Adrenal gland (tissue), 5 donors: ENCODE data around the gene MRPL9.

Experiments
- CTCF ChIP-seq, 6 experiments: fragments of 450-650 bp in 4 of 6; fragments of 200-600 bp in 2 of 6; sonication (generic) in 1 of 6; IDR thresholded peaks; 1 replicate in 5 of 6; 2 replicates in 1 of 6; pipeline versions ENCODE4 v1.5.1 to v1.8.0; 2016 to 2021; ENCODE audit warnings: antibody characterized with exemption in 6 of 6, mild to moderate bottlenecking in 2 of 6, moderate library complexity in 1 of 6
- POLR2A ChIP-seq, 2 donors: fragments of 450-650 bp; IDR thresholded peaks; one replicate each; pipeline ENCODE4 v1.6.1; 2017; ENCODE audit warnings: antibody characterized with exemption in 2 of 2, mild to moderate bottlenecking in 2 of 2, moderate library complexity in 1 of 2
- donor health status: DM: no; HTN: no; CAD: no.

- no peak for TF ChIP-seq CTCF (IDR thresholded peaks at IDR 0.05)
- no peak for TF ChIP-seq POLR2A (IDR thresholded peaks at IDR 0.05)
Measured at GRCh38 chr1:151713874-151714273, 49.4 kb downstream of the MRPL9 start.
